CD14-positive monocyte (primary cell): ENCODE results near the gene CELF2. TPM values are rescaled to one million over a fixed set of nuclear protein-coding genes. Genes with fewer than 3 reads are reported as not detected.

Experiments
- DNase-seq, 3 donors: peaks; one replicate each; pipeline ENCODE4 v3.0.0-alpha.2; 2011 to 2022
- H2AFZ ChIP-seq: 2 replicates; pipeline ENCODE4 v1.6.0; 2012; ENCODE audit warnings: mild to moderate bottlenecking, low read depth, low read length, inconsistent platforms; ENCODE audit not compliant: insufficient read depth, poor library complexity, severe bottlenecking
- H3K27ac ChIP-seq, 2 donors: 1 replicate in 1 of 2; 2 replicates in 1 of 2; pipeline ENCODE4 v1.5.1; 2012 to 2013; ENCODE audit warnings: low read length in 2 of 2, control low read depth in 1 of 2, inconsistent platforms in 1 of 2, low read depth in 1 of 2, mild to moderate bottlenecking in 1 of 2
- H3K27me3 ChIP-seq, 2 donors: one replicate each; pipeline versions ENCODE4 v1.6.0 to v1.6.1; 2011 to 2013; ENCODE audit warnings: low read length in 2 of 2; ENCODE audit not compliant: control insufficient read depth in 2 of 2, insufficient read depth in 2 of 2
- H3K36me3 ChIP-seq, 2 donors: replicated peaks in 1 of 2; 1 replicate in 1 of 2; 2 replicates in 1 of 2; pipeline versions ENCODE4 v1.5.1 to v1.6.1; 2012 to 2013; ENCODE audit warnings: low read length in 2 of 2, control low read depth in 1 of 2, inconsistent platforms in 1 of 2, mild to moderate bottlenecking in 1 of 2; ENCODE audit not compliant: insufficient read depth in 2 of 2, control insufficient read depth in 1 of 2
- H3K4me1 ChIP-seq, 2 donors: 1 replicate in 1 of 2; 2 replicates in 1 of 2; pipeline versions ENCODE4 v1.5.1 to v1.6.1; 2012 to 2013; ENCODE audit warnings: low read length in 2 of 2, control low read depth in 1 of 2, inconsistent platforms in 1 of 2, mild to moderate bottlenecking in 1 of 2, moderate library complexity in 1 of 2; ENCODE audit not compliant: insufficient read depth in 2 of 2, control insufficient read depth in 1 of 2
- H3K4me2 ChIP-seq: replicated peaks from 2 replicates; pipeline ENCODE3; 2012; ENCODE audit warnings: low read length, moderate library complexity, mild to moderate bottlenecking; ENCODE audit not compliant: poor library complexity, severe bottlenecking; ENCODE audit errors: extremely low read depth
- H3K4me3 ChIP-seq, 3 experiments: fragments of 200-600 bp in 1 of 3; sonication (generic) in 1 of 3; replicated peaks in 1 of 3; 1 replicate in 2 of 3; 2 replicates in 1 of 3; pipeline ENCODE4 v1.5.1; 2011 to 2013; ENCODE audit warnings: low read length in 3 of 3, mild to moderate bottlenecking in 3 of 3, control low read depth in 2 of 3, low read depth in 2 of 3, inconsistent platforms in 1 of 3, moderate library complexity in 1 of 3
- H3K79me2 ChIP-seq: 2 replicates; pipeline ENCODE4 v1.6.0; 2012; ENCODE audit warnings: mild to moderate bottlenecking, control low read depth, inconsistent platforms, low read length, moderate library complexity; ENCODE audit not compliant: insufficient read depth
- H3K9ac ChIP-seq: 2 replicates; pipeline ENCODE4 v1.6.0; 2017; ENCODE audit warnings: low read length, mild to moderate bottlenecking; ENCODE audit not compliant: insufficient read depth, poor library complexity, severe bottlenecking
- H3K9me3 ChIP-seq, 2 donors: replicated peaks in 1 of 2; 1 replicate in 1 of 2; 2 replicates in 1 of 2; pipeline versions ENCODE4 v1.5.1 to v1.6.1; 2012 to 2013; ENCODE audit warnings: low read length in 2 of 2, control low read depth in 1 of 2; ENCODE audit not compliant: control insufficient read depth in 1 of 2, insufficient read depth in 1 of 2
- H4K20me1 ChIP-seq: 2 replicates; pipeline ENCODE4 v1.6.0; 2012; ENCODE audit warnings: mild to moderate bottlenecking, low read length, control low read depth, moderate library complexity; ENCODE audit not compliant: insufficient read depth
- H3K27ac Mint-ChIP-seq, 7 donors: one replicate each; pipeline ENCODE4 v1.8.0; 2020; ENCODE audit warnings: mild to moderate bottlenecking in 7 of 7, mixed read lengths in 7 of 7, moderate library complexity in 6 of 7, inconsistent platforms in 2 of 7
- H3K27me3 Mint-ChIP-seq, 3 donors: one replicate each; pipeline ENCODE4 v1.8.0; 2021 to 2022; ENCODE audit warnings: low read depth in 3 of 3, mild to moderate bottlenecking in 3 of 3, mixed read lengths in 3 of 3, moderate library complexity in 3 of 3, inconsistent platforms in 1 of 3
- H3K36me3 Mint-ChIP-seq, 2 donors: one replicate each; pipeline ENCODE4 v1.8.0; 2020; ENCODE audit warnings: mixed read lengths in 2 of 2, inconsistent platforms in 1 of 2, mild to moderate bottlenecking in 1 of 2
- H3K4me1 Mint-ChIP-seq: one replicate; pipeline ENCODE4 v1.8.0; 2020; ENCODE audit warnings: mild to moderate bottlenecking, mixed read lengths
- H3K4me3 Mint-ChIP-seq, 2 donors: one replicate each; pipeline ENCODE4 v1.8.0; 2020; ENCODE audit warnings: mild to moderate bottlenecking in 2 of 2, mixed read lengths in 2 of 2, moderate library complexity in 1 of 2
- H3K9me3 Mint-ChIP-seq, 7 donors: one replicate each; pipeline ENCODE4 v1.8.0; 2020 to 2022; ENCODE audit warnings: mixed read lengths in 7 of 7, mild to moderate bottlenecking in 6 of 7, moderate library complexity in 6 of 7, inconsistent platforms in 2 of 7
- CTCF ChIP-seq: fragments of 200-600 bp; IDR thresholded peaks from one replicate; pipeline ENCODE4 v1.8.0; 2022; ENCODE audit warnings: antibody characterized with exemption, mild to moderate bottlenecking
- WGBS: methylation state at CpG from one replicate; pipeline ENCODE4 v1.1.5; 2013; ENCODE audit warnings: missing lambda C conversion rate; ENCODE audit not compliant: insufficient coverage; 5-methylcytosine and 5-hydroxymethylcytosine counted together
- intact Hi-C, 2 donors: fragments of 100-400 bp; cut with micrococcal nuclease; formaldehyde crosslinking; loops; one replicate each; pipeline versions ENCODE4 v1.15.0 to v1.15.1; 2023
- polyA plus RNA-seq, 3 donors: library from polyadenylated mRNA; depleted of rRNA in 1 of 3; unstranded in 2 of 3; stranded (reverse) in 1 of 3; fragments of 300-500 nt in 2 of 3; fragments of >200 nt in 1 of 3; fragmentation: Illumina TruSeq in 2 of 3; gene quantifications; 1 replicate in 2 of 3; 2 replicates in 1 of 3; pipeline ENCODE4 v1.2.3, GENCODE V29; 2012 to 2021

Gene CELF2
- polyA plus RNA-seq, 3 donors = 53.5 to 93.3 (median 80.5) TPM

- peaks cover 52% of the 10 kb centered on the region for H3K4me1 Mint-ChIP-seq
- WGBS = 13% methylated on average over 6 of the region's 11 CpGs
- Histone ChIP-seq H4K20me1 (peaks cover 35% of the 10 kb centered on the region), H3K4me2 (peak overlapping the region; percentile 96), H3K4me3 (peak overlapping the region; percentile 90 to 96 (median 94)), H2AFZ (peak overlapping the region; percentile 35), H3K36me3 (no peaks in the 10 kb centered on the region), H3K27me3 (no peaks in the 10 kb centered on the region), H3K27ac (peak overlapping the region; percentile 91 to 95), H3K9ac (peak overlapping the region; percentile 88), H3K9me3 (no peaks in the 10 kb centered on the region), H3K79me2 (peaks cover 76% of the 10 kb centered on the region), H3K4me1 (peaks cover 69 to 84% of the 10 kb centered on the region in 2 donors)
- H3K4me3 Mint-ChIP-seq = no peak overlapping the region
- peaks cover 0 to 6% (median 0%) of the 10 kb centered on the region in 3 donors for H3K27me3 Mint-ChIP-seq
- H3K36me3 Mint-ChIP-seq = peaks cover 6 to 9% of the 10 kb centered on the region in 2 donors
- TF ChIP-seq CTCF = no peak
- intact Hi-C loops = loop anchor here in 1 of 2 donors (5.0 kb wide), 1 partner anchor 63 kb away; no protein-coding TSS in a partner anchor
- peak overlapping the region in 6 of 7 donors; percentile 93 to 99 (median 98) for H3K27ac Mint-ChIP-seq
- no peak for DNase-seq
- peaks cover 0 to 3% (median 0%) of the 10 kb centered on the region in 7 donors for H3K9me3 Mint-ChIP-seq
Observed at GRCh38 chr10:11163780-11164550, 146.3 kb downstream of the CELF2 start.

GRCh38 chr10:11164551-11164802 is 146.8 kb downstream of the CELF2 start:
- peak overlapping the region in 6 of 7 donors; percentile 93 to 99 (median 98) for H3K27ac Mint-ChIP-seq
- Histone ChIP-seq H3K36me3 (no peaks in the 10 kb centered on the region), H3K27ac (peak overlapping the region; percentile 91 to 95), H2AFZ (no peak overlapping the region), H3K79me2 (peaks cover 81% of the 10 kb centered on the region), H3K9ac (peak overlapping the region; percentile 88), H3K4me2 (peak overlapping the region; percentile 96), H3K9me3 (no peaks in the 10 kb centered on the region), H3K4me1 (peaks cover 74 to 86% of the 10 kb centered on the region in 2 donors), H4K20me1 (peaks cover 40% of the 10 kb centered on the region), H3K27me3 (no peaks in the 10 kb centered on the region), H3K4me3 (peak overlapping the region; percentile 90 to 96 (median 94))
- peaks cover 0 to 6% (median 0%) of the 10 kb centered on the region in 3 donors for H3K27me3 Mint-ChIP-seq
- peaks cover 49% of the 10 kb centered on the region for H3K4me1 Mint-ChIP-seq
- 0% methylated on average over 1 of the region's 1 CpG for WGBS
- H3K9me3 Mint-ChIP-seq = peaks cover 0 to 3% (median 0%) of the 10 kb centered on the region in 7 donors
- intact Hi-C loops = loop anchor here in 1 of 2 donors (5.0 kb wide), 1 partner anchor 63 kb away; no protein-coding TSS in a partner anchor
- no peak overlapping the region for H3K4me3 Mint-ChIP-seq
- no peak for TF ChIP-seq CTCF
- peaks cover 6 to 9% of the 10 kb centered on the region in 2 donors for H3K36me3 Mint-ChIP-seq
- no peak for DNase-seq
